SKM-1 treated with dmso at 0.1 percent for 144 hours (cell line): ENCODE data around the gene RETN.

Experiments used
- DNase-seq: peaks from one replicate; lab custom pipeline; 2025; ENCODE audit not compliant: unreplicated experiment; lab: John Stamatoyannopoulos, UW

The RETN gene

DNA sequence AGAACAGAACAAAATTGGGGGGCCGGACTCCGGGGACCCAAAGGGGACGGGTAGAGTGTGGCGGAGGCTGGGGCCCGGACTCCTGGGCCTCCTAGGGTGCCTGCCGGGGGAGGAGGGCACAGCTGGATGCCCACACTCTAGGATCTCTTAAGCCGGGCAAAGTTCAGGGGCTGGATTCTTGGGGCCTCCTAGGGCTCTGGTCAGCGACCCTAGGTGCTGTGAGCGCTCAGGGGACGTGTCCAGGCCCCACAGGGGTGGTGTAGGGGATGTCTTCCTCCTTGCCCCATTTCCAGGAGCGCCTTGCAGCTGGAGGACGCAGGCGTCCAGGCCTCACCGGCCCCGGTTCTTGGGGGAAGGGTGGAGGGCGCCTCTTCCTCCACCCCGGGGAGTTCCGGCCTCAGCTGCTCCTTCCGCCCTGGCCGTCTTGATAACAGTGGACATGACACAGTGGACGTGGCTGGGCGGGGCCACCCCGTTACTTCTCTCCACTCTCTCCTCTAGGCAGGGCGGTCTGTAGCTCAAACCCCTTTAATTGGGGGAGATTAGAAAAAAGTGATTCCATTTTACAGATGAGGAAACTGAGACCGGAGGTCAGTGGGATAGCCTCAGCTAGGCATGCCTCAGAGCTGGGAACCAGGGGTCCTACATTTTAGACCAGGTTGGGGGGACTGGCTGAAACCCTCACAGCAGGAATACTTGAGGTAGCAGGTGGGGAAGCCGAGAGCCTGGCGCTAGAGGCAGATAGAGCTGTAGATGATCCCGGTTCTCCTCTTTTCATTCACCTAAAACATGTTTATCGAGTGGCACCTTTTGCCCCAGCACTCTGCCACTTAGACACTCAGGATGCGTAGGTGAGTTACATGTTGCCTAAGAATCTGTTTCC, 31.2 kb upstream of the RETN start:
- no peak for DNase-seq

DNA sequence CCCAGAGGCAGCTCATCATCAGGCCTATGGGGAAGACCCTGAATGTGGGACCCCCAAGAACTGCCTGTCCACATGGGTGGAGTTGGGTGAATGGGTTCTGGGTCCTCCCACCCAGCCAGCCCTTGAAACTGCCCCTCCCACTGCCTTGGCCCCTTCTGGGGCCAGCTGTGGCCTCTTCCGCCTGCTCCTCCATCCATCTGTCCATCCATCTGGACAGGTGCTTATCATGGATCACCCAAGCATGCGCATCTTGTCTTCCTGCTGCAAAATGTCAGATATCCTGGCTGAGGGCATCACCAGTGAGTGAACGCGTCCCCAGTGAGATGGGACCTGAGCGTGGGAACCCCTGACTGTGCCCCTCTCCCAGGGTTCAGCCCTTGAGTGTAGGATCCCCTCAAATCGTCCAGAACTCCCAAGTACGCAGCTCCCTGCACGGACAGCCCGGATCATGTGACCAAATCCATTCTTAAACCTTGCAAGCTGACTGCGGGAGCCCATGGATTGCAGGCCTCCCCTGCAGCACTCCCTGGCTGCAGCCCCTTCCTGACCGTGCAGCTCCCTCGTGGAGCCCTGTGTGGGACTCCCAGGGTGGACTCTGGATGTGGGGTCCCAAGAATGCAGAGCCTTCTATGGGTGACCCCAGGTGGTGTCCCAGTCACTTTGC, 29.9 kb upstream of the RETN start:
- no peak for DNase-seq

DNA sequence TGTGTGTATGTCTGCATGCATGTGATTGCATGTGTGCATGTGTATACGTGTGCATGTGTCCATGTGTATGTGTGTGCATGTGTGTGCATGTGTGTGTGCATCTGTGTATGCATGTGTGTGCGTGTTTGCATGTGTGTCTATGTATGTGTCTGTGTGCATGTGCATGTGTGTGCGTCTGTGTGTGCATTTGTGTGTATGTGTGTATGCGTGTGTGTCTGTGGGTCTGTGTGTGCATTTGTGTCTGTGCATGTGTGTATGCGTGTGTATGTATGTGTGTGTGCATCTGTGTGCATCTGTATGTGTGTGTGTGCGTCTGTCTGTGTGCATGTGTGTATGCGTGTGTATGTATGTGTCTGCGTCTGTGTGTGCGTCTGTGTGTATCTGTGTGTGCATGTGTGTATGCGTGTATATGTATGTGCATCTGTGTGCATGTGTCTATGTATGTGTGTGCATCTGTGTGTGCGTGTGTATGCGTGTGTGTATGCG, 28.9 kb upstream of the RETN start:
- no peak for DNase-seq

DNA sequence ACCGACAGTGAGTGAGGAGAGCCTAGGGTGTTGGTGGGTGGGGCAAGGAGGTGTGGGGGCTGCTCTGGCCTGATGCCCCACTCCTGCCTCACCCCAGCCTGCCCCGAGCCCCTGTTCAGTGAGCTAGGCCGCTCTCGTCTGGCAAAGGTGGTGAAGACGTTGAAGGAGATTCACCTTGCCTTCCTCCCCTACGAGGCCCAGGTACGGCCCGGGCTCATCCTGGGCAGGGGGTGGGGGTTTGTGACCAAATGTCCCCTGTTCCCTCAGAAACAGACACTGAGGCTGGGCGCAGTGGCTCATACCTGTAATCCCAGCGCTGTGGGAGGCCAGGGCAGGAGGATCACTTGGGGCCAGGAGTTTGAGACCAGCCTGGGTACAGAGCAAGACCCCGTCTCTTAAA, 28.0 kb upstream of the RETN start:
- no peak for DNase-seq

DNA sequence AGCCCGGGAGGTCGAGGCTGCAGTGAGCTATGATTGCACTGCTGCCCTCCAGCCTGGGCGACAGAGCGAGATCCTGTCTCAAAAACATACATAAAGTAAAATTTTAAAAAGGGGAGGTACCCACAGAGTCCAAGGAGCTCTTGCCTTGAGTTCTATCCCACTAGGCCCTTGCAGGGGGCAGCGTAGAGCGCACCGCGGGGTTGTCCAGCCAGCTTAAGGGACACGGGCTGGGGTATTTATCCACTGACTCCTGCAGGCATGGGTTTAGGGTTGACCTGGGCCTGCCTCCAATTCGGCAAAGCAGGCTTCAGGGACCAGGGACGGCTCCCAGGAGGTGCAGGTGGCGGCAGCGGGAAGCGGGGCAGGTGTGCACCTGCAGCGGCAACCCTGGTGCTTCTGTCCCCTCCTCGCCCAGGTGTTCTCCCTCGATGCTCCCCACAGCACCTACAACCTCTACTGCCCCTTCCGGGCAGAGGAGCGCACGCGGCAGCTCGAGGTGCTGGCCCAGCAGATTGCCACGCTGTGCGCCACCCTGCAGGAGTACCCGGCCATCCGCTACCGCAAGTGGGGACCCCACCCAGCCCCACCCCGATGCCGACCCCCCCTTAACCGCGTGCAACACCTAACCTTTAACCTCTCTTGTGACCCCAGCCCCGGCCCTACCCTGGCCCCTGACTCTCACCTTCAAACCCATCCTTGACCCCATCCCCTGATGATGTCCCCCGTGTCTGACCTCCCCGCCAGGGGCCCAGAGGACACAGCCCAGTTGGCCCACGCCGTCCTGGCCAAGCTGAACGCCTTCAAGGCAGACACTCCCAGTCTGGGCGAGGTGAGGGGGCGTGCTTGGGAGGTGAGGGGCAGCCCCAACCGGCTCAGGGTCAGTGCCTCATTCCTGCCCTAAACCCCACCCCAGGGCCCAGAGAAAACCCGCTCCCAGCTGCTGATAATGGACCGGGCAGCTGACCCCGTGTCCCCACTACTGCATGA, 27.3 kb upstream of the RETN start:
- no peak for DNase-seq

DNA sequence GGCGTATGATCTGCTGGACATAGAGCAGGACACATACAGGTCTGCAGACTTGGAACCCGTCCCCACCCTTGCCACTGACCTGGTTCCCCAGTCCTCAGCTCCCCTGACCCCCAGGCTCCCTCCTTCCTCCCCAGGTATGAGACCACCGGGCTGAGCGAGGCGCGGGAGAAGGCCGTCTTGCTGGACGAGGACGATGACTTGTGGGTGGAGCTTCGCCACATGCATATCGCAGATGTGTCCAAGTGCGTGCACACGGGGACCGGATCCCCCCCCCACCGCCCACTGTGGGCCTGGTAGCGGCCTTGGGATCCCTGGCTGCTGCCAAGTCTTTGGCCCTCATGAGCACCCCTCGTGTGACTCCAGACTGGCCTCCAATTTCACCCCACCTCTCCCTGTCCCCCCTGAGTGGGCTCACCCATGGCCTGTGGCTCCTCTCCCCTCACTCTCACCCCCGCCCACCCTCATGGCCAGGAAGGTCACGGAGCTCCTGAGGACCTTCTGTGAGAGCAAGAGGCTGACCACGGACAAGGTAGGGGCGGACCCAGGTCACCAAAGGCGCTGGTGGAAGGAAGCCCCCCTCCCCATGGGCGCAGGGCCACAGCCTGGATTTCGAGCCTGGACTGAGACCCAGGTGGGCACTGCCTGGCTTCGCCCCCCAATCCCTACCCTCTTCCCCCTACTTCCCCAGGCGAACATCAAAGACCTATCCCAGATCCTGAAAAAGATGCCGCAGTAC, 26.4 kb upstream of the RETN start:
- no peak for DNase-seq

DNA sequence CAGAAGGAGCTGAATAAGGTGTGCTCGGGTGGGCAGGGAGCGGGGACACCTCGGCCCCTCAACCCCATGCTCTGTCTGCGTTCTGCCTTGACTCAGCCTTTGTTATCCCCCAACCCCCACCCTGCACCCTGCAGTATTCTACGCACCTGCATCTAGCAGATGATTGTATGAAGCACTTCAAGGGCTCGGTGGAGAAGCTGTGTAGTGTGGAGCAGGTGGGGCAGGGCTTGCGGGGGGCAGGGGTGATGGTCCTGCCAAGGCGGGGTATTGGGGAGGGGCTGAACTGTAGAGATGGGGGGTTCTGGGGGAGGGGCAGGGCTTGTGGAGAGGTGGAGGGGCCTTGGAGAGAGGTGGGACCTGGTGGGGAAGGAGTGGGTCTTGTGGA, 25.8 kb upstream of the RETN start:
- no peak for DNase-seq

DNA sequence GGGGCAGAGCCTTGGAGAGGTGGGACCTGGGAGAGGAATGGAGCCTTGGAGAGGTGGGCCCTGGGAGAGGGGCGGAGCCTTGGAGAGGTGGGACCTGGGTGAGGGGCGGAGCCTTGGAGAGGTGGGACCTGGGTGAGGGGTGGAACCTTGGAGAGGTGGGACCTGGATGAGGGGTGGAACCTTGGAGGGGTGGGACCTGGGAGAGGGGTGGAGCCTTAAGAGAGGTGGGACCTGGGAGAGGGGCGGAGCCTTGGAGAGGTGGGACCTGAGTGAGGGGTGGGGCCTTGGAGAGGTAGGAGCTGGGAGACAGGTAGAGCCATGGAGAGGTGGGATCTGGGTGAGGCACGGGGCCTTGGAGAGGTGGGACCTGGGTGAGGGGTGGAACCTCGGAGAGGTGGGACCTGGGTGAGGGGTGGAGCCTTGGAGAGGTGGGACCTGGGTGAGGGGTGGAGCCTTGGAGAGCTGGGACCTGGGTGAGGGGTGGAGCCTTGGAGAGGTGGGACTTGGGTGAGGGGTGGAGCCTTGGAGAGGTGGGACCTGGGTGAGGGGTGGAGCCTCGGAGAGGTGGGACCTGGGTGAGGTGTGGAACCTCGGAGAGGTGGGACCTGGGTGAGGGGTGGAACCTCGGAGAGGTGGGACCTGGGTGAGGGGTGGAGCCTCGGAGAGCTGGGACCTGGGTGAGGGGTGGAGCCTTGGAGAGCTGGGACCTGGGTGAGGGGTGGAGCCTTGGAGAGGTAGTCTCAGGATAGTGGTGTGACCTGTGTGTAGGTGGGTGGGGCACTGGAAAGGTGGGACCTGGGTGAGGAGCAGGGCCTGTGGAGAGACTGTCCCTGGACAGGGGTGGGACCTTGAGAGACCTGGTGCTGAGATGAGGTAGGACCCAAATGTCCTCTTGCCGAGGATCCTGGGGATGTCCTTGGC, 25.0 kb upstream of the RETN start:
- peak; percentile 25 for DNase-seq

DNA sequence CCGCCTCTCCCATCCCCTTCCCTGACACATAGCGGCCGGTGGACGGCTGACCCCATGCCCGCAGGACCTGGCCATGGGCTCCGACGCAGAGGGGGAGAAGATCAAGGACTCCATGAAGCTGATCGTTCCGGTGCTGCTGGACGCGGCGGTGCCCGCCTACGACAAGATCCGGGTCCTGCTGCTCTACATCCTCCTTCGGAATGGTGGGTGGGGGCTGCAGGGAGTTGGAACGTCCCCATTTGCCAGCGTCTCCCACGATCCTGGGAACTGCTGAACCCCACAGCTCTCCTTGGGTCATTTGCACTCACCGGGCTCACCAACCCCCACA, 24.3 kb upstream of the RETN start:
- DNase-seq: no peak

DNA sequence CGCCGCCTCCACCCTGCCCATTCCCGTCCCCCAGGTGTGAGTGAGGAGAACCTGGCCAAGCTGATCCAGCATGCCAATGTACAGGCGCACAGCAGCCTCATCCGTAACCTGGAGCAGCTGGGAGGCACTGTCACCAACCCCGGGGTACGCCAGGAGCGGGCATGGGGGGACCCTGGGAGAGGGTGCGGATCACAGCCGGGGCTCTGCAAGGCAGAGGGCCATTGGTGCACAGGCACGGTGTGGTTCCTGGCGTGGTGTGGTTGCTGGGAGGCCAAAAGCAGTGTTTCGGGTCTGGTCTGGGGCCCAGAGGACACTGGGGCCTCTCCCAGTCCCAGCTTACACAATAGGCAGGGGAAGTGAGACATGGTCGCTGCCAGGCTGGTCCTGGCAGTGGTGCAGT, 23.7 kb upstream of the RETN start:
- DNase-seq: peak; percentile 73

DNA sequence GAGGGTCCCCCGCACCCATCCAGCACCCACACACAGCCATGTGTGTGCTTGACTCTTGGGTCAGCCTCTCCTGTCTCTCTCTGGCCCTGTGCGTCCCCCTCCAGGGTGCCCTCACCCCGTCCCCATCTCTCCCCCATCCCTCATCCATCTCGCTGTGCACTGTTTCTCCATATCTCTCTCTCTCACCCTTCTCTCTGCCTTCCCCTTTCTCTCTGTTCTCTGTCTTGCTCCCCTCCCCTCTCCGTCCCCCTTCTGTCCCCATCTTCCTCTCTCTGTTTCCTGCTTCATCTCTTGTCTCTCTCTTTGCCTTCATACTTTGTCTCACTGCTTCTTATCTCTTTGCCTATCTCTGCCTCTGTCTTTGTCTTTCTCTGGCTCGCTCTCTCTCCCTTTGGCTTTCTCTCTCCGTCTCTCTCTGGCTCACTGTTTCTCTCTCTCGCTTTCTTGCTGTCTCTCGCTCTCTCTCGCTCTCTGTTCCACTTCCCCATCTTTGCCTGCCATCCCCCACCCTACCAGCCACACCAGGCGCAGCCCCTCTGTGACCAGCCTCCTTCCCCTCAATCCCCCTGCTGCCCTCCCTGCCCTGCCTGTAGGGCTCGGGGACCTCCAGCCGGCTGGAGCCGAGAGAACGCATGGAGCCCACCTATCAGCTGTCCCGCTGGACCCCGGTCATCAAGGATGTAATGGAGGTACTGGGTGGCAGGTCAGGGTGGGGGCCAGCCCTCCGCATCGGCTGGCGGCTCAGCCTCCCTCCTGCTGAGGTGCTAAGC, 23.0 kb upstream of the RETN start:
- peak; percentile 67 for DNase-seq

DNA sequence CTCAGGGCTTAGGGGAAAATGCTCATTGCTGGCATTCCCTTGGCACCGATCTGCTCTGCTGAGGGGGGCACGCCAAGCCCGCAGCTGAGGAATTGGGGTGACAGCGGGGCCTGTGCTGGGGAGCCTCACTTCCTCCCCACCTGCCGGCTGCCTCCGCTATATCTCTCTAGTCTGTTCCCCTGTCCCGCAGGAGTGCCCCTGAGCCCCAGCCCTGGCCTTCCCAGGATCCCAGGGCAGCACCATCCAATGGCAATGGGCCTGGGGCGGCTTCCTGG, 22.5 kb upstream of the RETN start:
- DNase-seq: no peak

DNA sequence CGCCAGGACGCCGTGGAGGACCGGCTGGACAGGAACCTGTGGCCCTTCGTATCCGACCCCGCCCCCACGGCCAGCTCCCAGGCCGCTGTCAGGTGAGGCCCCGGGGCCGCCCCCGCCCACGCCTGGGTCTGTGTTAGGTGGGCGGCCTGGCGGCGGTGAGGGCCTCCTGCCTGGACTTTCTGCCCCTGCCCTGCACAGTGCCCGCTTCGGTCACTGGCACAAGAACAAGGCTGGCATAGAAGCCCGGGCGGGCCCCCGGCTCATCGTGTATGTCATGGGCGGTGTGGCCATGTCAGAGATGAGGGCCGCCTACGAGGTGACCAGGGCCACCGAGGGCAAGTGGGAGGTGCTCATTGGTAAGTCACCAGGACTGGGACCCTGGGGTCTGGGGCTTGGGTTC, 21.7 kb upstream of the RETN start:
- DNase-seq: no peak

DNA sequence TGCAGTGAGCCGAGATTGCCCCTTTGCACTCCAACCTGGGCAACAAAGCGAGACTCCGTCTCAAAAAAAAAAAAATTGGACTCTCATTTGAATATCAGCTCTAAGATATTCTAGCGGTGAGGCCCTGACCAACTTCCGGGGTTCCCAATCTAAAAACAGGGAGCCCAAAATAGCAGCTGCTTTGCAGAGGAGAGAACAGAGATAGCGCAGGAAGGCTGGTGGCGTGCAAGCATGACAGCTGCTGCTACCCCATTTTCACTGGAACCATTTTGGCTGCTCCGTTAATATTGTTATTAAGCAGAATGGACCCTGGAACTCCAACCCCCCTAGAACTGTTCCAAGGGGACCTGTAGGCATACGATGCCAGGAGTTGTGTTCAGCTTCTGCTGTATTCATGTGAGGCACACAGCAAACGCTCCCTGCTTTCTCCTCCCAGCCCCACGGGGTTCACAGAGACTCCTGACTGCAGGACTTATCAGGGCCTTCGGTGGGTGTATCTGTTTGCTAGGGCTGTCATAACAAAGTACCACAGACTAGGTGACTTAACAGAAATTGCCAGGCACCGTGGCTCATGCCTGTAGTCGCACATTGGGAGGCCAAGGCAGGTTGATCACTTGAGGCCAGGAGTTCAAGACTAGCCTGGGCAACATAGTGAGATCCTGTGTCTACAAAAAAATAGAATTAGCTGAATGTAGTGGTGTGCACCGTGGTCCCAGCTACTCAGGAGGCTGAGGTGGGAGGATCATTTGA, 20.4 kb upstream of the RETN start:
- no peak for DNase-seq

DNA sequence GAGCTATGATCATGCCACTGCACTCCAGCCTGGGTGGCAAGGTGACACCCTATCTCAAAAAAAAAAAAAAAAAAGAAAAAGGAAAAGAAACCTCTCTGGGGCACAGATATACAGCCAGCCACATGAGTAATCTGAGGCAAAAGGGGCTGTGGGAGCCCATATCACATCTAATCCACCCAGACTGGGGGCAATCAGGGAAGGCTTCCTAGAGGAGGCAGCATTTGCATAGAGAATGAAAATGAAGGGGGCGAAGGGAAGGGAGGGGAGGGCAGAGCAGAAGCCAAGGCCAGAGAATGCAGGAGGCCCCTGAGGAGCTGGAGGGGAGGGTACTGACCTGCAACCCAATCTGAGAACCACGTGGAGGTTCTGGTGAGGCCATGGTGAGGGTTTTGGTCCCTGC, 18.7 kb upstream of the RETN start:
- no peak for DNase-seq

DNA sequence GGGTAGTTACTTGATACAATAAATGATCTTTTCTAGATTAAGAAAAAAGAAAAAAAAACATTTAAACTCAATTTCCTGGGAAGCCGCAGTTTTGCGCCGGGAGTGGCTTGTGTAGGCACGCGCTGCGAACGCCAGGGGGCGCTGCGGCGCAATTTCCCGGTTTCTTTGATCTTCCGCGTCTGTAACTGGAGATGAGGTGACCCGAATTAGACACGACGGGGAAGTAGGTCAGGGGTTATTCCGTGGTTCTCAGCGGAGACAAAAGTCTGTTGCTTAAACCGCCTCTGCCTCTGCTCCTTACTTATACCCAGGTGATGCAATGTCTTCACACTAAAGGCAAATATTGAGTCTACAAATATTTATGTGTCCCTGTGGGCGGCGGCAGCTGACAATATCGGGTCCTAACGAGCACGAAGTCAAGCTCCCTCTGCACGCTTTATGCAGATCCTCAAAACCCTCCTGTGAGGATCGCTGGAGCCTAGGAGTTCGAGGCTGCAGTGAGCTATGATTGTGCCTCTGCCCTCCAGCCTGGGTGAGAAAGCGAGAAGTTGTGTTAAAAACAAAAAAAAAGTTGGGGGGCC, 16.7 kb upstream of the RETN start:
- peak; percentile 97 for DNase-seq

DNA sequence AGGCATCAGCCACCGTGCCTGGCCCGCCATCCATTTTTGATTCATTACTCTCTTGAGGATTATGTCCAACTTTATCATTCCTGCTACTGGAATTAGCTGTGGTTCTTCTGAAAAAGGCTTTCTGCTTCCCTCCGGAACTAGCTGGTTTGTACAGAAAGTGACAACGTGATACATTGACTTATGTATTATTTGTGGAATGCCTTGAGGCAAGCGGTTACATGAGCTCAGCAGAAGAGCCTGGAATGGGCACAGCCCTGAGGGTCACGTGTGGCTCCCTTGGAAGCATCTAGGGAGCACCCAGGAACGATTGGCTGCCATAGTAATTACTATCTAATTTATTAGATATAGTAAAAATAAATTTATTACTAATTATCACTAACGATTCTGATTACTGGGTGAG, 14.4 kb upstream of the RETN start:
- no peak for DNase-seq

DNA sequence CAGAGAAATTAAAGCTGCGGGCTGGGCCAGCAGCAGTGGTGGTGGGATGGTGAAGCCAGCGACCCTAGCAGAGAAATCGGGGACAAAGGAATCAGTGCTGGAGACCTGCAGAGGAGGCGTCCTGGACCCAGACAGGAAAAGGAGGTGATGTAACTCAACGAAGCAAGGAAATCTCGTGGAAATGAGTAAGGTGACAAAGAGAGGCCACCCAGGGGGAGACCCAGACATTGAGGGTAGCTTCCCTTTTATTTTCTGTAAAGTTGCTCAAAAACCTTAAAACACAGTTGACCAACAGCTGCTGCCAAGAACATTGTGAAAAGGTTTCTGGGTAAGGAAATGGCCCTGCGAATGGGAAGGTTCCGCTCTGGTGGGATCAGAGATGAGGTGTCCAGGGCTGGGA, 13.3 kb upstream of the RETN start:
- peak; percentile 95 for DNase-seq
